Measurements from ENCODE around the gene ACSS3.

Gene ACSS3

DNA sequence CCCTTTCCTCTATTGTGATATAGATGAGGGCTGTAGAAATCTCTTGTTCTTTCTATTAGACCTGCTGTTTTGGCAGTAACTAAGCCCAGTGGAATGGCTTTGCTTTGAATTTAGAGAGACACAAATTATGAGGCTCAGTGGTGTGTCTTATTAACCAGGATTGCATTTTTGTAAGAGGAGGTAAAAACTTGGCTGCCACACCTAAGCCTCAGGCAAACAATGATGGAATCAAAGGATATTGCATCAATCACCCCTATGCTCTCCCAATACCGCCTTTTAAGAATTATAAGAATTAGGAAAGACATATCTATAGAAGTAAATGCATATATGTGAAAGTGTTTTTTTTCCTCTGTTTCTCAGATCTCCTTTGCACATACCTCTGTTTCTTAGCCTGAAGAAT, 63.3 kb downstream of the ACSS3 start:
- TF ChIP-seq TAF1 (IDR thresholded peaks at IDR 0.05; ENCODE audit: borderline replicate concordance, insufficient read depth, low read length) (no peak), SIN3A (IDR thresholded peaks at IDR 0.05; ENCODE audit: borderline replicate concordance, insufficient read depth, low read length) (no peak), POLR2AphosphoS5 (IDR thresholded peaks at IDR 0.05; ENCODE audit: low read depth, low read length) (no peak), FOXP2 (optimal IDR thresholded peaks at IDR 0.05; ENCODE audit: borderline replicate concordance, extremely low read depth, extremely low read length, insufficient read depth) (no peak)
- TF ChIP-seq, protein P1, sequence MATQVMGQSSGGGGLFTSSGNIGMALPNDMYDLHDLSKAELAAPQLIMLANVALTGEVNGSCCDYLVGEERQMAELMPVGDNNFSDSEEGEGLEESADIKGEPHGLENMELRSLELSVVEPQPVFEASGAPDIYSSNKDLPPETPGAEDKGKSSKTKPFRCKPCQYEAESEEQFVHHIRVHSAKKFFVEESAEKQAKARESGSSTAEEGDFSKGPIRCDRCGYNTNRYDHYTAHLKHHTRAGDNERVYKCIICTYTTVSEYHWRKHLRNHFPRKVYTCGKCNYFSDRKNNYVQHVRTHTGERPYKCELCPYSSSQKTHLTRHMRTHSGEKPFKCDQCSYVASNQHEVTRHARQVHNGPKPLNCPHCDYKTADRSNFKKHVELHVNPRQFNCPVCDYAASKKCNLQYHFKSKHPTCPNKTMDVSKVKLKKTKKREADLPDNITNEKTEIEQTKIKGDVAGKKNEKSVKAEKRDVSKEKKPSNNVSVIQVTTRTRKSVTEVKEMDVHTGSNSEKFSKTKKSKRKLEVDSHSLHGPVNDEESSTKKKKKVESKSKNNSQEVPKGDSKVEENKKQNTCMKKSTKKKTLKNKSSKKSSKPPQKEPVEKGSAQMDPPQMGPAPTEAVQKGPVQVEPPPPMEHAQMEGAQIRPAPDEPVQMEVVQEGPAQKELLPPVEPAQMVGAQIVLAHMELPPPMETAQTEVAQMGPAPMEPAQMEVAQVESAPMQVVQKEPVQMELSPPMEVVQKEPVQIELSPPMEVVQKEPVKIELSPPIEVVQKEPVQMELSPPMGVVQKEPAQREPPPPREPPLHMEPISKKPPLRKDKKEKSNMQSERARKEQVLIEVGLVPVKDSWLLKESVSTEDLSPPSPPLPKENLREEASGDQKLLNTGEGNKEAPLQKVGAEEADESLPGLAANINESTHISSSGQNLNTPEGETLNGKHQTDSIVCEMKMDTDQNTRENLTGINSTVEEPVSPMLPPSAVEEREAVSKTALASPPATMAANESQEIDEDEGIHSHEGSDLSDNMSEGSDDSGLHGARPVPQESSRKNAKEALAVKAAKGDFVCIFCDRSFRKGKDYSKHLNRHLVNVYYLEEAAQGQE (IDR thresholded peaks at IDR 0.05; ENCODE audit: insufficient read depth in 1 of 2, low read depth in 2 of 2, low read length in 2 of 2): no peak

DNA sequence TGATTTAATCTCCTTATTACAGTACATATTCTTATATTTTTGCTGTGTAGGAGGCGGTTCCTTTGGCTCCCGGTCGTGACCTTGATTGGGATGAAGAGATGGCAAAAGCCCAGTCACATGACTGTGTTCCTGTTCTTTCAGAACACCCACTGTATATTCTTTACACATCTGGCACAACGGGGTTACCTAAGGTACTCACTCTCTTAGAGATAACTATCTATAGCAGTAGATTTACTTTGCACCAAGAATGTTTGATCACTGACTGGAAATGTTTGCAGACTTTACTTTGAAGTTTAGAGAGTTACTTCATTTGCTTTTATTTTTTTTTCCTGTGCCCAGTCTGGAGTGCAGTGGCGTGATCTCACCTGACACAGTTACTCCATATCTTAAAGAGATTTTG, 65.2 kb downstream of the ACSS3 start:
- TF ChIP-seq SIN3A (IDR thresholded peaks at IDR 0.05; ENCODE audit: borderline replicate concordance, insufficient read depth, low read length): no peak
- no peak for TF ChIP-seq POLR2AphosphoS5 (IDR thresholded peaks at IDR 0.05; ENCODE audit: low read depth, low read length)
- no peak for TF ChIP-seq FOXP2 (optimal IDR thresholded peaks at IDR 0.05; ENCODE audit: borderline replicate concordance, extremely low read depth, extremely low read length, insufficient read depth)
- TF ChIP-seq, protein P1 (IDR thresholded peaks at IDR 0.05; ENCODE audit: insufficient read depth in 1 of 2, low read depth in 2 of 2, low read length in 2 of 2): no peak
- TF ChIP-seq TAF1 (IDR thresholded peaks at IDR 0.05; ENCODE audit: borderline replicate concordance, insufficient read depth, low read length): no peak

DNA sequence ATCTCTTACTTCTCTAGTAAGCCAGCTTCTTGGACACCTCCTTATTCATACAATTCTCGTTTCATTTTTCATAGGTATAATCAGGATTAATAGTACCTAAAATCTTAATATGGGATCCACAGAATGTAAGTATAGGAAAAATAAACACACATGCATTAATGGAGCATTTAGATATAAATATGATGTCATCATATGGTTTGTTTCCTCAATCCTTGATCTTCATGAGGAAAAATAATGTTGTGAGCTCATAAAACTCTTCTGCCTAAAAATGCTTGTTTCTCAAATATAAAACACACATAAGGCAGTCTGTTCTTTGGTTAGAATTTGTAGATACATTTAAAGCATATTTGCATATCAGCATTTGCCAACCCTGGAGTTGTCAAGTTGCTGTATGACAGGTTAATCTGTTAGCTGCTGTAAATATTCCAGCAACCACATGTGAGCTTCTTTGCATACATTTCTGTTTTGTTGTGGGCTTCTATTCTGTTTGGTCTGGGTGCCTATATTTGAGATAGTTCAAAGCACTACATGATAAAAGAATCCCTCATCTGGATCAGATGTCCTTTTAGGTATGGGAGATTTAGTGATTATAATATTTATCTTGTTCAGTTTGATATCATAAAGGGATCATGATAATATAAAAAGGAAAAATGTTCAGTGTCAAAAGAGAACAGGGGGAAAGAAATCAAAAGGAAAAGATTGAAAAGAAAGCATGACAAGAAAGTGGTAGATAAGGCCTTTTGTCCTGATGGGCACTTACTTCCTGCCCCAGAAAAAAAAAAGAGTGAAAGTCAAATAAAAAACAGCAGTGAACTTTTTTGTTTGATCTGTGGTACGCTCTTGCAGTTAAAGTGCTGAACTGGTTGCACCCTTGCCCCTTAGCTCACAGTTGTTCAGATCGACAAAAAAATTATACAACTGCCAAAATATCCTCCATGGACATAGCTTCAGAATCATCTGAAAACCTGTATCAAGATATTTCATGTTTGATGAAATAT, 68.6 kb downstream of the ACSS3 start:
- no peak for TF ChIP-seq POLR2AphosphoS5 (IDR thresholded peaks at IDR 0.05; ENCODE audit: low read depth, low read length)
- TF ChIP-seq SIN3A (IDR thresholded peaks at IDR 0.05; ENCODE audit: borderline replicate concordance, insufficient read depth, low read length): no peak
- no peak for TF ChIP-seq FOXP2 (optimal IDR thresholded peaks at IDR 0.05; ENCODE audit: borderline replicate concordance, extremely low read depth, extremely low read length, insufficient read depth)
- TF ChIP-seq, protein P1 (IDR thresholded peaks at IDR 0.05; ENCODE audit: insufficient read depth in 1 of 2, low read depth in 2 of 2, low read length in 2 of 2): no peak
- no peak for TF ChIP-seq TAF1 (IDR thresholded peaks at IDR 0.05; ENCODE audit: borderline replicate concordance, insufficient read depth, low read length)

DNA sequence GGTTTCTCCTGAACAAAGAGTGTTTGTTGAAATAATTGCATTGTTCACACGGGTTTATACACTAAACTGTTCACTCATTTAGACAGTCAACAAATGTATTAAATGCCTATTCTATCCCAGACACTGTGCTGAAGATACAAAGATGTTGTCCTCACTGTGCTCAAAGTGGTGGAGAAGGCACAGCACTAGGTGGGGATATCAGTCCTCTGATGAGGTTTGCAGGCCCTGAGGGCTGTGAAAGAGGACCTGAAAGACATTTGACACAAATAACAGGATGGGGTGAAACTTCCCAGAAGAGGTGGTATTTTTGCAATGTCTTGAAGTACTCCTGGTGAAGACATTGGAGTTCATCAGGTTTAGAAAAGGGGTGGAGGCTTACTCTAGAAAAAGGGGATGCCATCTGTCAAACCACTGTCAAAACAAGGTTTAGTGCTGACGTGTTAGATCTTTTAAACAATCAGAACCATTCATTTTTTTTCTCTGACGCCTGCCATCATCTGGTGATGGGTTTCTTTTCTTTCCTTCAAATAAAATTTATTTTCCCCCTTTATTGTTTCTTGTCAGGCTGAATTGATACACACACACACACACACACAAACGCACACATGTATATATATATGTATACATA, 69.5 kb downstream of the ACSS3 start:
- no peak for TF ChIP-seq FOXP2 (optimal IDR thresholded peaks at IDR 0.05; ENCODE audit: borderline replicate concordance, extremely low read depth, extremely low read length, insufficient read depth)
- TF ChIP-seq, protein P1 (IDR thresholded peaks at IDR 0.05; ENCODE audit: insufficient read depth in 1 of 2, low read depth in 2 of 2, low read length in 2 of 2): no peak
- no peak for TF ChIP-seq TAF1 (IDR thresholded peaks at IDR 0.05; ENCODE audit: borderline replicate concordance, insufficient read depth, low read length)
- TF ChIP-seq POLR2AphosphoS5 (IDR thresholded peaks at IDR 0.05; ENCODE audit: low read depth, low read length): no peak
- TF ChIP-seq SIN3A (IDR thresholded peaks at IDR 0.05; ENCODE audit: borderline replicate concordance, insufficient read depth, low read length): no peak

Measured in PFSK-1 (cell line).